DMS153 treated with DMSO at 0.1 percent for 48 hours (cell line): ENCODE results near the gene CYB561D2.
"Not testable (repeated sequence)": the region's sequence is repeated elsewhere in the genome, so short reads cannot be mapped to it uniquely, and the experiment has no call there.

Experiments
- DNase-seq: peaks from one replicate; lab custom pipeline; 2025; ENCODE audit not compliant: unreplicated experiment; lab: John Stamatoyannopoulos, UW

CYB561D2 gene, protein sequence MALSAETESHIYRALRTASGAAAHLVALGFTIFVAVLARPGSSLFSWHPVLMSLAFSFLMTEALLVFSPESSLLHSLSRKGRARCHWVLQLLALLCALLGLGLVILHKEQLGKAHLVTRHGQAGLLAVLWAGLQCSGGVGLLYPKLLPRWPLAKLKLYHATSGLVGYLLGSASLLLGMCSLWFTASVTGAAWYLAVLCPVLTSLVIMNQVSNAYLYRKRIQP

GRCh38 chr3:50350527-50351322 lies at the start of gene CYB561D2, which contains the start of gene NPRL2:
TSS of gene CYB561D2 (plus strand) at chr3:50350862. CDS start at chr3:50351434, 572 bp downstream.
TSS of gene NPRL2 (minus strand) at chr3:50350775. CDS start at chr3:50350652, 123 bp downstream.
- DNase-seq, result peak; percentile 55

DNA sequence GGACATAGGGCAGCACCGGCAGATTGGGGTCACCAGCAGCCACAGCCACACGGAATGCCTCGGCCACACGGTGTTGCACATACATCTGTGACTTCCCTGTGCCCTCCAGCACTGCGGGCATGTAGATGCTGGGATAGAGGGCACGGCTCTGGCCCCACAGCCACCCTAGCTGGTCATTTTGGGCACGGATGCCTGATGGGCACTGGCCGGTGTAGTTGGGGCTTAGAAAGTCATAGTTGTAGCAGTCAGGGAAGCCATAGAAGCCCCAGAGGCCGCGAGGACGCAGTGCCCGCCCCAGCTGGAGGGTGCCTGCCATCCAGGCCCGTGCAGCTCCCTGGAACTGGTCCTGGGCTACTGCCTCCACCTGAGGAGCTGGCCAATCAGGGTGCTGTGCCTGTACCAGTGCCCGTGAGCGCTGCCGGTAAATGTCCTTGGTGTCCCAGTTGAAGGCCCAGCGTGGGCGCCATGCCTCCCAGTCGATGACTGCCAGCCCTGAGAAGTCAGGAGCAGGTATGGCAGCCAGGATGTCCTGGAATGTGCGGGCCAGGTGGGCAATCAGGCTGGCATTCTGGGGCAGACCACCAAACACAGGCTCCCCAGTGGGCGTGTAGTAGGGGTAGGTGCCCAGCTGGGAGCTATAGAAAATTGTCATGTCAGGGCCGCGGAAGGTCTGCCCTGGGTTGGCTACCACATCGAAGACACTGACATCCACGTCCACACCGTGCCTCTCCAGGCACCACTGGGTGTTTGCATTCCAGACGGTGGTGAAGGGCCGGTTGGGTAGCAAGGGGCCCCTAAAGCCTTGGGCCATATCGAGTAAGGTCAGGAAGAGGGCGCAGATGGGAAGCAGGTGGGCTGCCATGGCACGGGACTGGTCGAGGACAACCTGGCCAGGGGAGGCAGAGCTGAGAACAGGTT lies 48.3 kb upstream of the CYB561D2 start:
- DNase-seq, result no peak

DNA sequence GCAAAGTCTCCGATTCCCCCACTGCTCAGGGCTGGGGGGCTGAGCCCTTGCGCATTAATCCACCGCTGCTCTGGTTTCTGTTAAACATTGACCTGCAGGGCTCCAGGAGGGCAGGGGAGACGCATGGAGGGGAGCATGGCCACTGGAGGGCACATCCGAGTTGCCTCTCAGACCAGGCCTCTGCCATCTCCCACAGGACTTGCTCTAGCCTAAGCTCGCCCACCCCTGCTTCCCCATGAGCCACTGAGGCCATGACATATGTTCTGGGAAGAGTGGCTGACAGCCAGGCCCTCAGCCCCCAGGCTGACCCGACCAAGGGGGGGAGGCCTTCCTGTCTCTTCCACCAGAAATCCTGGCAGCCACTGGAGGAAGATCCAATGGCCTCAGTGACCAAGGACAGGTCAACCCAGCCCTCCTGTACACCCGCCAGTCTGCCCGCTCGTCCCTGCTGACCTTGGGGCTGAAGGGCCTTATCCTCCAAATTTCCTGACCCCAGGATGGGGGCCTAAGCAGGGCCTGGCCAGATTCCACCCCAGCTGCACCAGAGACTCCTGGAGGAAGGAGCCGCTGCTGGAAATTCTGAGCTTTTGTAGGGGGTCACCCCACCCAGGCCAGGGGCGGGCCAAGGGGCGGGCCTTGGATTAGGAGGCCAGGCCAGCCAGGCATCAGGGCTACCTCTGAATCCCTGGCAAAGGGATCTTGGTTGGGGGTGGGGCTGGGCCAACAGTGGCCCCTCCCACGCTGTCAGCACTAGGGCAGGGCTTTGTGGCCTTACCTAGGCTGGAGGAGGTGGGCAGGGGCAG lies 47.4 kb upstream of the CYB561D2 start, which contains the start of gene HYAL1:
Gene HYAL1, minus strand, starts transcription at position 562 of the 803 bp plus-strand sequence. CDS start 618 bp downstream, outside the sequence.
- no peak for DNase-seq

DNA sequence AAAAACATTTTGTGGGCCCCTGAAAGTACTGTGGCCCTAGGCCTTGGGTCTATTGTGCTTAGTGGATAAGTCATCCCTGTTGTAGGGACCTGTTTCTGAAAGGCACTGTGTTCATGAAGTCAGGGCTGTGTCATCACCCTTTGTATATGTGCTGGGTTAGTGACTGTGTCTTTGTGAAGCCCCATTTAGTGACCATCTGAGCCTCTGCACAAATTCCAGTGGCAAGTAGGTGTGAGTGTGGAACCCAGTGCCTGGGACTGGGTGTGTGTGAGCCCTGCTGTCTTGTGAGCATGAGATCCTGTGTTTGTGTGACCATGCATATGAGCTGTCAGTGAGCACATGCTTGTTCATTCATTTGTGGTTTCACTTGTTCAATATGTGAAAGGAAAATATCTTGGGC lies 46.1 kb upstream of the CYB561D2 start:
- no peak for DNase-seq

DNA sequence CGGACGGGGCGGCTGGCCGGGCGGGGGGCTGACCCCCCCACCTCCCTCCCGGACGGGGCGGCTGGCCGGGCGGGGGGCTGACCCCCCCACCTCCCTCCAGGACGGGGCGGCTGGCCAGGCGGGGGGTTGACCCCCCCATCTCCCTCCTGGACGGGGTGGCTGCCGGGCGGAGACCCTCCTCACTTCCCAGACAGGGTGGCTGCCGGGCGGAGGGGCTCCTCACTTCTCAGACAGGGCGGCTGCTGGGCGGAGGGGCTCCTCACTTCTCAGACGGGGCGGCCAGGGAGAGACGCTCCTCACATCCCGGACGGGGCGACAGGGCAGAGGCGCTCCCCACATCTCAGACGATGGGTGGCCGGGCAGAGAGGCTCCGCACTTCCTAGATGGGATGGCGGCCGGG lies 38.6 kb upstream of the CYB561D2 start:
- not testable (repeated sequence) for DNase-seq

DNA sequence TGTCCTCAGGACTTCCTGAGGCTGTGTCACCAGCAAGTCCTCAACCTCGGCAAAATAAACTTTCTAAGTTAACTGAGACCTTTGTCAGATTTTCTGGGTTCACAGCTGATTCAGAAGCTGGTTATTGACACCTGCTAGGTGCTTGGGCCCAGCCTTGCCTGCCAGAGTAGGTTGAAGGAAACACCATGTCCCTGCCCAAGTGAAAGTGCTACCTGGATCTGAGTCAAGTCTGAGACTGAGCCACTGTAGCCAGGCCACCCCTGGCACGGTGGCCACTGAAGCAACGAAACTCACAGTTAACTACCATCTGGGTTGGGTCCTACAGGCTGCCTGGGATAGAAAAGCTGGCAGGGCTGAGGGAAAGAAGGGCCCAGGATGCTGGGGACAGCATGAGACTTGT lies 36.3 kb upstream of the CYB561D2 start:
- no peak for DNase-seq

DNA sequence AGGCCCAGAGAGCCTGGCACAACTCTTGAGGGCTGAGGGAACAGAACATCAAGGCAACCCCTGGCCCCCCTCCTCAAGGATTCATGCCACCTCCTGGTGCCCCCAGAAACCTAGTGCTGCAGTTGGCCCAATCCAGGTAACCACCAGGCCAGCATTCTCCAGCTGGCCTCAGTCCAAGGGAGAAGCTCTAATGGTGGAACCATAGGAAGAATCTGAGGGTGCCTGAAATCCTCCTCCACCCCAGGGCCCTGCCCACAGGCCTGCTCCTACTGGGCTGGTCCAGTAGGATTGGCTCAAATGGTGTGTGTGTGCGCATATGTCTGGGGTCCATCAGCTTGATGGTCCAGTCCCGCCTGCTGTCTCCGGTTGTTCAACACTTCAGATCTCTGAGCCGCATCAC lies 35.8 kb upstream of the CYB561D2 start:
- DNase-seq, result no peak

DNA sequence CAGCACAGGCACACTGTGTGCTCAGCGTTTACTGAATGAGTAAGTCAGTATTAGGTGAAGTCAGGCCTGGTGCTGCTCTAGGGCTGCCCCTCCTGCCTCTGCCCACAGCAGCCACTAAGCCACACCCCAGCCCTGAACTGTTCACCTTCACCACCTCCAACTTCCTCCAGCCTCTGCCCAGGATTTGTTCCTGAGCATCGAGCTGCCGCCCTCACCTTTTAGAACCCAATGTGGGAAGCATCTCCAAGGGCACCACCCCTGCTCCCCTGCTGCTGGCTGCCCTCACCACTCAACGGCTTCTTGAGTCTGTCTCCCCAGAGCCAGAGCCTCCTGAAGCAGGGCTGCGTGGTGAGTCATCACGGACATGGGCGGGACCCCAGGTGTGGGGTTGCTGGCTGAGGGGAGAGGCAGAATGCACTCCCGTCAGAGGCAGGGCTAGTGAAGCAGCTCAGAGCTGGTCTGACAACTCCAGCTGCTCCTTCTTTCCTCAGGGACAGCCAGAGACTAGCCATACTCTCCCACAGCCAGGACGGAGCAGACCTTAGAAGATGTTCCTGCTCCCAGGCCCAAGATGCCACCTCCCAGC lies 33.9 kb upstream of the CYB561D2 start:
- DNase-seq, result no peak

DNA sequence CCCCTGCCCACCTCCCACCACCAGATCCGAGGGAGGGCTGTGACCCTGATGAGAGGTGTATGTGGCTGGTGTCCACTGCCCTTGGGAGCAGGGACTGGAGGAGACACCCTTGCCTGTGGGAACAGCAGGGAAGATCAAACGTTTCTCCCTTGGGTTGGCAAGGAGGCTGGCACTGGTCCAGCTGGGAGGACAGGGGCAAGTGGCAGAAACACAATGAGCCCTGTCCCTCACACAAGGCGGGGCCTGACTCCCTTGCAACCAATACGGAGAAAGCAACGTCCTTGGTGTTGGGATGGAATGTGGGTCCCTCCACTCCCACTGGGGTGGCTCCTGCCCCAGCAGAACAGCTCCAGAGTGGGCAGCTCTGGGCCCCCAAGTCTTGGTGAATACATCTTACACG lies 33.4 kb upstream of the CYB561D2 start:
- DNase-seq, result no peak

- DNase-seq, result no peak
Measured at GRCh38 chr3:50318163-50318562, 32.5 kb upstream of the CYB561D2 start.

- no peak for DNase-seq
Measured at GRCh38 chr3:50318615-50319014, 32.0 kb upstream of the CYB561D2 start.

DNA sequence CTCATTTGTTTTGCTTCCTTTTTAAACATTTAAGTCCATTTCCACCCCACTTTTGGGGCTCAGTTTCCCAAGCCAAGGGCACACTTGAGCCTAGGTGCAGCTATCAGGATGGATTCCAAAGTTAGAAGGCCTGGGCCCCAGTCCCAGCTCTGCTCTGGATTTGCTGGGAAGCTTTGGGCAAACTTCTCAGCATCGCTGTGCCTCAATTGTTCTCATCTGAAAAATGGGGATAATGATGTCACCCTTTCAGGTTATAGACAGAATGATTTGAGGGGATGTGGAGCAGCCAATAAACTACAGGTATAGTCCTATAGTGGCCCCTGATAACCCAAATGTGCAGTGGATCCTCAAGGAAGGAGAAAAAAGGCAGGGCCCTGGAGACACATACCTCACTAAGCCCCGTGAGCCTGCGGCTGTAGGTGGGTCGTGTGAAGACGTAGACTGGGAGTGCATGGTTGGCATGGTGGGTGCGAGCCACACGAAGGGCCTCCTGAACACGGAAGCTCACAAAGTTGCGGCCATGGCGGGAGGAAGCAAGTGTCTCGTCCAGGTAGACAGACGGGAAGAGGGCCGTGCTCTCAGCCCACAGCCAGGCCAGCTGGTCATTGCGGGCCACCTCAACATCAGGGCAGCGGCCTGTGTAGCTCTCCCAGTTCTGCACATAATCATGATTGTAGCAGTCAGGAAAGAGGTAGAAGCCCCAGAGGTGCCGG lies 31.3 kb upstream of the CYB561D2 start:
- DNase-seq, result no peak

- no peak for DNase-seq
Measured at GRCh38 chr3:50319894-50320625, 30.6 kb upstream of the CYB561D2 start.

GRCh38 chr3:50320853-50321335 lies 29.8 kb upstream of the CYB561D2 start:
- no peak for DNase-seq

GRCh38 chr3:50321336-50322114 lies 29.1 kb upstream of the CYB561D2 start:
- peak; percentile 18 for DNase-seq

- DNase-seq, result no peak
Measured at GRCh38 chr3:50322115-50322385, 28.6 kb upstream of the CYB561D2 start.

- DNase-seq, result peak; percentile 14
Measured at GRCh38 chr3:50322386-50323091, 28.1 kb upstream of the CYB561D2 start, which contains the start of gene HYAL2. TSS of gene HYAL2 (minus strand) at chr3:50322745. CDS start at chr3:50320489, 2,256 bp downstream.
